ENCODE measurements around the gene GINS2.

Gene GINS2

GRCh38 chr16:85645021-85645589 is 43.6 kb downstream of the GINS2 start:
- Histone ChIP-seq H3K27me3 (ENCODE audit: control insufficient read depth, insufficient read depth, low read length) (no peaks in the 10 kb centered on the region), H3K27ac (no peak overlapping the region), H3K4me3 (ENCODE audit: low read depth, low read length) (no peak overlapping the region)

GRCh38 chr16:85644093-85644712 is 44.6 kb downstream of the GINS2 start:
- TF ChIP-seq CTCF (IDR thresholded peaks at IDR 0.05): no peak
- Histone ChIP-seq H3K9ac (no peak overlapping the region), H3K4me2 (ENCODE audit: low read length) (no peak overlapping the region), H3K79me2 (peaks cover 53% of the 10 kb centered on the region), H3K4me1 (no peaks in the 10 kb centered on the region), H3K36me3 (ENCODE audit: control insufficient read depth, insufficient read depth, low read length) (no peaks in the 10 kb centered on the region), H3K27me3 (ENCODE audit: control insufficient read depth, insufficient read depth, low read length) (no peaks in the 10 kb centered on the region), H3K27ac (no peak overlapping the region), H3K4me3 (ENCODE audit: low read depth, low read length) (no peak overlapping the region), H3K9me3 (ENCODE audit: control insufficient read depth, low read length) (no peaks in the 10 kb centered on the region), H2AFZ (no peak overlapping the region)

More at GRCh38 chr16:85645021-85645589, 43.6 kb downstream of the GINS2 start:
- Histone ChIP-seq H3K4me1 (no peaks in the 10 kb centered on the region), H3K4me2 (ENCODE audit: low read length) (no peak overlapping the region), H3K36me3 (ENCODE audit: control insufficient read depth, insufficient read depth, low read length) (no peaks in the 10 kb centered on the region), H2AFZ (no peak overlapping the region), H3K9me3 (ENCODE audit: control insufficient read depth, low read length) (no peaks in the 10 kb centered on the region), H3K9ac (no peak overlapping the region), H3K79me2 (peaks cover 45% of the 10 kb centered on the region)
- no peak for TF ChIP-seq CTCF (IDR thresholded peaks at IDR 0.05)

- Histone ChIP-seq H3K9ac (no peak overlapping the region), H3K27ac (no peak overlapping the region), H3K27me3 (ENCODE audit: control insufficient read depth, insufficient read depth, low read length) (no peaks in the 10 kb centered on the region), H3K4me3 (ENCODE audit: low read depth, low read length) (no peak overlapping the region), H3K79me2 (peaks cover 59% of the 10 kb centered on the region), H3K36me3 (ENCODE audit: control insufficient read depth, insufficient read depth, low read length) (no peaks in the 10 kb centered on the region), H3K4me1 (no peaks in the 10 kb centered on the region), H2AFZ (no peak overlapping the region), H3K4me2 (ENCODE audit: low read length) (no peak overlapping the region), H3K9me3 (ENCODE audit: control insufficient read depth, low read length) (no peaks in the 10 kb centered on the region)
- TF ChIP-seq CTCF (IDR thresholded peaks at IDR 0.05): no peak
These were observed 45.1 kb downstream of the GINS2 start for GRCh38 chr16:85643631-85644030.

GRCh38 chr16:85642762-85643358 is 45.9 kb downstream of the GINS2 start:
- Histone ChIP-seq H3K4me3 (ENCODE audit: low read depth, low read length) (no peak overlapping the region), H3K9ac (no peak overlapping the region), H3K79me2 (peaks cover 63% of the 10 kb centered on the region), H3K4me2 (ENCODE audit: low read length) (no peak overlapping the region), H2AFZ (no peak overlapping the region), H3K4me1 (no peaks in the 10 kb centered on the region), H3K27ac (no peak overlapping the region), H3K27me3 (ENCODE audit: control insufficient read depth, insufficient read depth, low read length) (no peaks in the 10 kb centered on the region), H3K36me3 (ENCODE audit: control insufficient read depth, insufficient read depth, low read length) (no peaks in the 10 kb centered on the region), H3K9me3 (ENCODE audit: control insufficient read depth, low read length) (no peaks in the 10 kb centered on the region)
- no peak for TF ChIP-seq CTCF (IDR thresholded peaks at IDR 0.05)
